Liver (tissue), 9 donors: ENCODE results near the gene TCAIM. TPM values are rescaled to one million over a fixed set of nuclear protein-coding genes. Genes with fewer than 3 reads are reported as not detected.

ENCODE experiments used
- DNase-seq: peaks from one replicate; pipeline ENCODE4 v3.0.0-alpha.2; 2017; ENCODE audit warnings: low spot score
- H3K27ac ChIP-seq, 2 donors: one replicate each; pipeline ENCODE4 v1.7.0; 2013; ENCODE audit warnings: inconsistent platforms in 2 of 2, low read length in 2 of 2, control low read depth in 1 of 2, low read depth in 1 of 2, mild to moderate bottlenecking in 1 of 2
- H3K27me3 ChIP-seq, 4 donors: one replicate each; pipeline versions ENCODE4 v1.6.1 to v1.7.0; 2013; ENCODE audit warnings: low read length in 3 of 4, inconsistent platforms in 1 of 4, mild to moderate bottlenecking in 1 of 4, moderate library complexity in 1 of 4; ENCODE audit not compliant: control insufficient read depth in 4 of 4, insufficient read depth in 4 of 4
- H3K36me3 ChIP-seq, 4 donors: one replicate each; pipeline versions ENCODE4 v1.6.1 to v1.7.0; 2013; ENCODE audit warnings: low read length in 3 of 4, mild to moderate bottlenecking in 3 of 4, low read depth in 1 of 4, moderate library complexity in 1 of 4; ENCODE audit not compliant: control insufficient read depth in 4 of 4, insufficient read depth in 3 of 4
- H3K4me1 ChIP-seq, 4 donors: one replicate each; pipeline versions ENCODE4 v1.6.1 to v1.7.0; 2013; ENCODE audit warnings: low read length in 3 of 4, mild to moderate bottlenecking in 3 of 4, moderate library complexity in 1 of 4; ENCODE audit not compliant: control insufficient read depth in 4 of 4, insufficient read depth in 4 of 4
- H3K4me3 ChIP-seq, 3 donors: one replicate each; pipeline versions ENCODE4 v1.6.1 to v1.7.0; 2013; ENCODE audit warnings: low read length in 3 of 3, control low read depth in 1 of 3, low read depth in 1 of 3, mild to moderate bottlenecking in 1 of 3
- H3K9ac ChIP-seq, 2 donors: one replicate each; pipeline ENCODE4 v1.7.0; 2013; ENCODE audit warnings: low read length in 2 of 2, mild to moderate bottlenecking in 2 of 2, moderate library complexity in 2 of 2, control low read depth in 1 of 2, low read depth in 1 of 2
- H3K9me3 ChIP-seq, 4 donors: one replicate each; pipeline versions ENCODE4 v1.6.1 to v1.7.0; 2013; ENCODE audit warnings: low read length in 3 of 4; ENCODE audit not compliant: control insufficient read depth in 4 of 4
- ATF3 ChIP-seq: IDR thresholded peaks from 2 replicates; pipeline ENCODE4 v1.6.1; 2016; ENCODE audit warnings: antibody characterized with exemption
- EGR1 ChIP-seq, 2 donors: IDR thresholded peaks; 2 replicates each; pipeline ENCODE4 v1.6.1; 2016 to 2018; ENCODE audit warnings: antibody characterized with exemption in 2 of 2, low read depth in 2 of 2
- FOXA2 ChIP-seq: IDR thresholded peaks from 2 replicates; pipeline ENCODE4 v1.6.1; 2016; ENCODE audit warnings: antibody characterized with exemption
- GABPA ChIP-seq, 2 donors: IDR thresholded peaks in 1 of 2; conservative IDR thresholded peaks in 1 of 2; 2 replicates each; pipeline ENCODE4 v1.6.1; 2016; ENCODE audit warnings: antibody characterized with exemption in 2 of 2, mild to moderate bottlenecking in 1 of 2, moderate library complexity in 1 of 2
- HNF4G ChIP-seq: IDR thresholded peaks from 2 replicates; pipeline ENCODE4 v1.6.1; 2016; ENCODE audit warnings: antibody characterized with exemption
- MAX ChIP-seq: IDR thresholded peaks from 2 replicates; pipeline ENCODE4 v1.6.1; 2016; ENCODE audit warnings: antibody characterized with exemption
- NR2F2 ChIP-seq: IDR thresholded peaks from 2 replicates; pipeline ENCODE4 v1.6.1; 2016; ENCODE audit warnings: antibody characterized with exemption
- RAD21 ChIP-seq, 2 donors: IDR thresholded peaks; 2 replicates each; pipeline ENCODE4 v1.6.1; 2016; ENCODE audit warnings: antibody characterized with exemption in 2 of 2, mild to moderate bottlenecking in 2 of 2
- REST ChIP-seq: IDR thresholded peaks from 2 replicates; pipeline ENCODE4 v1.6.1; 2016; ENCODE audit warnings: antibody characterized with exemption, mild to moderate bottlenecking
- RXRA ChIP-seq, 2 donors: IDR thresholded peaks; 2 replicates each; pipeline ENCODE4 v1.6.1; 2017 to 2018; ENCODE audit warnings: antibody characterized with exemption in 2 of 2, mild to moderate bottlenecking in 1 of 2
- SP1 ChIP-seq: IDR thresholded peaks from 2 replicates; pipeline ENCODE4 v1.6.1; 2018; ENCODE audit warnings: antibody characterized with exemption, mild to moderate bottlenecking
- TAF1 ChIP-seq: conservative IDR thresholded peaks from 2 replicates; pipeline ENCODE4 v1.6.1; 2016; ENCODE audit warnings: antibody characterized with exemption, mild to moderate bottlenecking
- YY1 ChIP-seq: IDR thresholded peaks from 2 replicates; pipeline ENCODE4 v1.6.1; 2016; ENCODE audit warnings: antibody characterized with exemption, mild to moderate bottlenecking
- ZBTB33 ChIP-seq: IDR thresholded peaks from 2 replicates; pipeline ENCODE4 v1.6.1; 2016; ENCODE audit warnings: antibody characterized with exemption
- WGBS: extraction: QIAGEN DNeasy Blood & Tissue Kit; methylation state at CpG from one replicate; pipeline ENCODE4 v1.1.7; 2013; 5-methylcytosine and 5-hydroxymethylcytosine counted together
- polyA plus RNA-seq, 2 donors: library from polyadenylated mRNA; stranded (reverse) in 1 of 2; unstranded in 1 of 2; fragments of 200-250 nt in 1 of 2; fragments of >200 nt in 1 of 2; fragmentation: Nextera tagmentation in 1 of 2; extraction: Ambion mirVana in 1 of 2; gene quantifications; one replicate each; pipeline versions ENCODE4 v1.2.1 to v1.2.3, GENCODE V29; 2013 to 2015
- total RNA-seq, 2 donors: library from RNA; depleted of rRNA; stranded (reverse); fragments of >200 nt; gene quantifications; one replicate each; pipeline ENCODE4 v1.2.3, GENCODE V29; 2014
- TF ChIP-seq, protein P1 (sequence below): fragments of 150-350 bp; IDR thresholded peaks from 2 replicates; pipeline ENCODE4 v1.5.1; 2017; ENCODE audit warnings: improper control_type of control experiment, low read depth, low read length; ENCODE audit not compliant: missing input control
- donor health status: healthy.
- donor health status: healthy.
- donor health status: healthy.
- donor health status: healthy.
- donor health status: healthy.

Gene TCAIM
- total and polyA plus RNA-seq, 4 donors, result 21.0 to 46.6 (median 24.0) TPM

GRCh38 chr3:44297255-44297654 is 41.3 kb upstream of the TCAIM start (continued):
- TF ChIP-seq REST (no peak), ZBTB33 (no peak)

DNA sequence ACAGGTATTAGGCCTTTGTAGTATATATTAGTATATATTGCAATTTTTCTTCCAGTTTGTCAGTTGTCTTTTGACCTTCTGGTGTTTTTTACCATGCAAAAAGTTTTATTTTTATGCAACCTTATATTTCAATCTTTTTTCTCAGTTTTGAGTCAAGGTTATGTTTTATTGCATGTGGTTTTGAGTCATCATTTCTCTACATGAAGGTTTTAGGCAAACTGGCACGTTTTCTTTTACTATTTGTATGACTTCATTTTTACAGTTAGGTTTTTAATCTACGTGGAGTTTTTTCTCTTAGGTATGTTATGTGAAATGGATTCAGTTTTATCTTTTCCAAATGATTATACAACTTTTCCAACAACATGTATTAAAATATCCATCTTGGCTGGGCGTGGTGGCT is 36.8 kb upstream of the TCAIM start:
- Histone ChIP-seq H3K9me3 (no peaks in the 10 kb centered on the region), H3K36me3 (no peaks in the 10 kb centered on the region), H3K27ac (no peak overlapping the region), H3K27me3 (no peaks in the 10 kb centered on the region), H3K9ac (no peak overlapping the region), H3K4me1 (no peaks in the 10 kb centered on the region), H3K4me3 (no peak overlapping the region)
- no peak for DNase-seq
- WGBS, result 88% methylated on average over 3 of the region's 3 CpGs
- no peak for TF ChIP-seq TAF1
- TF ChIP-seq RAD21 (IDR thresholded peaks at IDR 0.05), result no peak
- TF ChIP-seq FOXA2, result no peak
- TF ChIP-seq SP1, result no peak
- TF ChIP-seq ATF3, result no peak
- TF ChIP-seq MAX, result no peak
- no peak for TF ChIP-seq HNF4G
- TF ChIP-seq, protein P1, sequence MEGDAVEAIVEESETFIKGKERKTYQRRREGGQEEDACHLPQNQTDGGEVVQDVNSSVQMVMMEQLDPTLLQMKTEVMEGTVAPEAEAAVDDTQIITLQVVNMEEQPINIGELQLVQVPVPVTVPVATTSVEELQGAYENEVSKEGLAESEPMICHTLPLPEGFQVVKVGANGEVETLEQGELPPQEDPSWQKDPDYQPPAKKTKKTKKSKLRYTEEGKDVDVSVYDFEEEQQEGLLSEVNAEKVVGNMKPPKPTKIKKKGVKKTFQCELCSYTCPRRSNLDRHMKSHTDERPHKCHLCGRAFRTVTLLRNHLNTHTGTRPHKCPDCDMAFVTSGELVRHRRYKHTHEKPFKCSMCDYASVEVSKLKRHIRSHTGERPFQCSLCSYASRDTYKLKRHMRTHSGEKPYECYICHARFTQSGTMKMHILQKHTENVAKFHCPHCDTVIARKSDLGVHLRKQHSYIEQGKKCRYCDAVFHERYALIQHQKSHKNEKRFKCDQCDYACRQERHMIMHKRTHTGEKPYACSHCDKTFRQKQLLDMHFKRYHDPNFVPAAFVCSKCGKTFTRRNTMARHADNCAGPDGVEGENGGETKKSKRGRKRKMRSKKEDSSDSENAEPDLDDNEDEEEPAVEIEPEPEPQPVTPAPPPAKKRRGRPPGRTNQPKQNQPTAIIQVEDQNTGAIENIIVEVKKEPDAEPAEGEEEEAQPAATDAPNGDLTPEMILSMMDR, result no peak
- TF ChIP-seq GABPA (IDR thresholded peaks at IDR 0.05 in 1 of 2, conservative IDR thresholded peaks at IDR 0.05 in 1 of 2), result no peak
- TF ChIP-seq REST, result no peak
- TF ChIP-seq ZBTB33, result no peak
- TF ChIP-seq NR2F2, result no peak
- no peak for TF ChIP-seq EGR1 (IDR thresholded peaks at IDR 0.05; ENCODE audit: low read depth in 2 of 2)
- TF ChIP-seq RXRA (IDR thresholded peaks at IDR 0.05), result no peak
- TF ChIP-seq YY1, result no peak
